Measurements from ENCODE around the gene RAB2B. TPM values are rescaled to one million over a fixed set of nuclear protein-coding genes. Genes with fewer than 3 reads are reported as not detected.

Gene RAB2B
- total RNA-seq, 1 experiment from 2014 or later, result 26.8 TPM

GRCh38 chr14:21525571-21525961 is 48.8 kb upstream of the RAB2B start:
- peak; percentile 10; the same call in 1 of the 2 replicates for ATAC-seq
- no peaks in the 10 kb centered on the region for H3K9me3 ChIP-seq (ENCODE audit: low read length)
- no peaks in the 10 kb centered on the region for H3F3A ChIP-seq (ENCODE audit: low read length, unreplicated experiment)
- peak overlapping the region; percentile 51; the same call in 1 of the 2 replicates for H3K9ac ChIP-seq (ENCODE audit: low read length)
- H4K20me1 ChIP-seq (ENCODE audit: low read length), result no peaks in the 10 kb centered on the region
- H3K4me1 ChIP-seq (ENCODE audit: insufficient read depth, low read length), result peaks cover 20% of the 10 kb centered on the region
- H3K9me2 ChIP-seq (replicated peaks; ENCODE audit: low read length), result no peaks in the 10 kb centered on the region
- no peak for TF ChIP-seq EZH2 (IDR thresholded peaks at IDR 0.05; ENCODE audit: low read length, unreplicated experiment)
- TF ChIP-seq, protein P1, sequence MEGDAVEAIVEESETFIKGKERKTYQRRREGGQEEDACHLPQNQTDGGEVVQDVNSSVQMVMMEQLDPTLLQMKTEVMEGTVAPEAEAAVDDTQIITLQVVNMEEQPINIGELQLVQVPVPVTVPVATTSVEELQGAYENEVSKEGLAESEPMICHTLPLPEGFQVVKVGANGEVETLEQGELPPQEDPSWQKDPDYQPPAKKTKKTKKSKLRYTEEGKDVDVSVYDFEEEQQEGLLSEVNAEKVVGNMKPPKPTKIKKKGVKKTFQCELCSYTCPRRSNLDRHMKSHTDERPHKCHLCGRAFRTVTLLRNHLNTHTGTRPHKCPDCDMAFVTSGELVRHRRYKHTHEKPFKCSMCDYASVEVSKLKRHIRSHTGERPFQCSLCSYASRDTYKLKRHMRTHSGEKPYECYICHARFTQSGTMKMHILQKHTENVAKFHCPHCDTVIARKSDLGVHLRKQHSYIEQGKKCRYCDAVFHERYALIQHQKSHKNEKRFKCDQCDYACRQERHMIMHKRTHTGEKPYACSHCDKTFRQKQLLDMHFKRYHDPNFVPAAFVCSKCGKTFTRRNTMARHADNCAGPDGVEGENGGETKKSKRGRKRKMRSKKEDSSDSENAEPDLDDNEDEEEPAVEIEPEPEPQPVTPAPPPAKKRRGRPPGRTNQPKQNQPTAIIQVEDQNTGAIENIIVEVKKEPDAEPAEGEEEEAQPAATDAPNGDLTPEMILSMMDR (conservative IDR thresholded peaks at IDR 0.05; ENCODE audit: low read depth, low read length), result no peak
- TF ChIP-seq EZH2phosphoT487 (IDR thresholded peaks at IDR 0.05; ENCODE audit: borderline replicate concordance, low read length), result no peak
- no peaks in the 10 kb centered on the region for H3K27me3 ChIP-seq (ENCODE audit: low read length)
- H3K27ac ChIP-seq (ENCODE audit: low read length), result no peak overlapping the region
- no peaks in the 10 kb centered on the region for H3K36me3 ChIP-seq (ENCODE audit: low read depth, low read length)
- no peaks in the 10 kb centered on the region for H3K79me2 ChIP-seq (ENCODE audit: low read length)
- intact Hi-C loops (cut with micrococcal nuclease), result no loop called here
- peak overlapping the region; percentile 85 for H3K4me3 ChIP-seq (ENCODE audit: low read length)
- peak overlapping the region; percentile 90 for H3K4me2 ChIP-seq (ENCODE audit: low read length)
- CTCF ChIA-PET, result no interaction called here
- DNase-seq, result no peak
- BruUV-seq (replicated peaks), result TSS peak; percentile 41
- POLR2A ChIA-PET (ENCODE audit: unreplicated experiment), result interaction anchor here (0.6 to 1.2 kb wide), 4 partner anchors 12 to 1070 kb away, joined by 3 to 5 read pairs (median 4); partner anchors contain the start of gene METTL3
- H2AFZ ChIP-seq (ENCODE audit: low read length), result peak overlapping the region; percentile 95; the same call in 1 of the 2 replicates

GRCh38 chr14:21524575-21525490 is 48.1 kb upstream of the RAB2B start:
- peak overlapping the region; percentile 85; the same call in 1 of the 2 replicates for H3K4me3 ChIP-seq (ENCODE audit: low read length)
- intact Hi-C loops (cut with micrococcal nuclease), result no loop called here
- ATAC-seq, result no peak
- H3K4me2 ChIP-seq (ENCODE audit: low read length), result 0 out of 2 replicates have a peak overlapping the region, but pooled peaks have one; percentile 90
- H3K36me3 ChIP-seq (ENCODE audit: low read depth, low read length), result no peaks in the 10 kb centered on the region
- no peaks in the 10 kb centered on the region for H3K9me2 ChIP-seq (replicated peaks; ENCODE audit: low read length)
- H2AFZ ChIP-seq (ENCODE audit: low read length), result no peak overlapping the region
- no peaks in the 10 kb centered on the region for H3K9me3 ChIP-seq (ENCODE audit: low read length)
- TF ChIP-seq, protein P1 (conservative IDR thresholded peaks at IDR 0.05; ENCODE audit: low read depth, low read length), result no peak
- TF ChIP-seq EZH2 (IDR thresholded peaks at IDR 0.05; ENCODE audit: low read length, unreplicated experiment), result no peak
- TF ChIP-seq EZH2phosphoT487 (IDR thresholded peaks at IDR 0.05; ENCODE audit: borderline replicate concordance, low read length), result no peak
- no TSS peak for BruUV-seq (replicated peaks)
- CTCF ChIA-PET, result no interaction called here
- H3K27ac ChIP-seq (ENCODE audit: low read length), result no peak overlapping the region
- no peak for DNase-seq
- peaks cover 20% of the 10 kb centered on the region for H3K4me1 ChIP-seq (ENCODE audit: insufficient read depth, low read length)
- H3F3A ChIP-seq (ENCODE audit: low read length, unreplicated experiment), result no peaks in the 10 kb centered on the region
- POLR2A ChIA-PET (ENCODE audit: unreplicated experiment), result no interaction called here
- H4K20me1 ChIP-seq (ENCODE audit: low read length), result no peaks in the 10 kb centered on the region
- no peaks in the 10 kb centered on the region for H3K79me2 ChIP-seq (ENCODE audit: low read length)
- no peak overlapping the region for H3K9ac ChIP-seq (ENCODE audit: low read length)
- H3K27me3 ChIP-seq (ENCODE audit: low read length), result no peaks in the 10 kb centered on the region

GRCh38 chr14:21523203-21523602 is 46.4 kb upstream of the RAB2B start:
- intact Hi-C loops (cut with micrococcal nuclease), result no loop called here
- Histone ChIP-seq H3K4me3 (ENCODE audit: low read length) (no peak overlapping the region), H3K79me2 (ENCODE audit: low read length) (no peaks in the 10 kb centered on the region), H3K4me1 (ENCODE audit: insufficient read depth, low read length) (peaks cover 8% of the 10 kb centered on the region; the same call in 1 of the 2 replicates), H3K9ac (ENCODE audit: low read length) (no peak overlapping the region), H3K27ac (ENCODE audit: low read length) (no peak overlapping the region), H4K20me1 (ENCODE audit: low read length) (no peaks in the 10 kb centered on the region), H3K4me2 (ENCODE audit: low read length) (no peak overlapping the region), H3K36me3 (ENCODE audit: low read depth, low read length) (no peaks in the 10 kb centered on the region), H3K27me3 (ENCODE audit: low read length) (no peaks in the 10 kb centered on the region), H3F3A (ENCODE audit: low read length, unreplicated experiment) (no peaks in the 10 kb centered on the region), H2AFZ (ENCODE audit: low read length) (no peak overlapping the region), H3K9me3 (ENCODE audit: low read length) (no peaks in the 10 kb centered on the region), H3K9me2 (replicated peaks; ENCODE audit: low read length) (no peaks in the 10 kb centered on the region)
- TF ChIP-seq EZH2phosphoT487 (IDR thresholded peaks at IDR 0.05; ENCODE audit: borderline replicate concordance, low read length) (no peak), EZH2 (IDR thresholded peaks at IDR 0.05; ENCODE audit: low read length, unreplicated experiment) (no peak)
- TF ChIP-seq, protein P1 (conservative IDR thresholded peaks at IDR 0.05; ENCODE audit: low read depth, low read length), result no peak
- ATAC-seq (no peak), DNase-seq (no peak)
- CTCF ChIA-PET, result no interaction called here
- POLR2A ChIA-PET (ENCODE audit: unreplicated experiment), result no interaction called here
- no TSS peak for BruUV-seq (replicated peaks)

Data from PC-3 (cell line).